Activated T-helper 17 cell treated with anti-CD3 and anti-CD28 coated beads, Interleukin-2, amount 50 U/mL, for 72 hours (primary cell): ENCODE data around the gene MEI1. TPM values are rescaled to one million over a fixed set of nuclear protein-coding genes. Genes with fewer than 3 reads are reported as not detected.
"Not testable (repeated sequence)": the region's sequence is repeated elsewhere in the genome, so short reads cannot be mapped to it uniquely, and the experiment has no call there.

Experiments used
- ATAC-seq: fragments of 150-1000 bp; cut with Tn5 transposase; replicated peaks from 2 replicates; pipeline ENCODE4 v1.10.0; 2021; ENCODE audit warnings: mild to moderate bottlenecking, moderate library complexity
- H3K27ac Mint-ChIP-seq: one replicate; pipeline ENCODE4 v1.8.0; 2022; ENCODE audit warnings: mixed read lengths
- H3K27me3 Mint-ChIP-seq: one replicate; pipeline ENCODE4 v1.8.0; 2022; ENCODE audit warnings: mixed read lengths
- H3K36me3 Mint-ChIP-seq: one replicate; pipeline ENCODE4 v1.8.0; 2022; ENCODE audit warnings: low read depth, mild to moderate bottlenecking, mixed read lengths
- H3K4me1 Mint-ChIP-seq: one replicate; pipeline ENCODE4 v1.8.0; 2022; ENCODE audit warnings: mixed read lengths
- H3K4me3 Mint-ChIP-seq: one replicate; pipeline ENCODE4 v1.8.0; 2022; ENCODE audit warnings: mild to moderate bottlenecking, mixed read lengths
- H3K9me3 Mint-ChIP-seq: one replicate; pipeline ENCODE4 v1.8.0; 2022; ENCODE audit warnings: mixed read lengths
- total RNA-seq, 2 donors: library from RNA; stranded (reverse); gene quantifications; one replicate each; pipeline ENCODE4 v1.2.3, GENCODE V29; 2022

The MEI1 gene
- total RNA-seq, 2 donors from 2014 or later = 39.8 to 40.1 TPM

DNA sequence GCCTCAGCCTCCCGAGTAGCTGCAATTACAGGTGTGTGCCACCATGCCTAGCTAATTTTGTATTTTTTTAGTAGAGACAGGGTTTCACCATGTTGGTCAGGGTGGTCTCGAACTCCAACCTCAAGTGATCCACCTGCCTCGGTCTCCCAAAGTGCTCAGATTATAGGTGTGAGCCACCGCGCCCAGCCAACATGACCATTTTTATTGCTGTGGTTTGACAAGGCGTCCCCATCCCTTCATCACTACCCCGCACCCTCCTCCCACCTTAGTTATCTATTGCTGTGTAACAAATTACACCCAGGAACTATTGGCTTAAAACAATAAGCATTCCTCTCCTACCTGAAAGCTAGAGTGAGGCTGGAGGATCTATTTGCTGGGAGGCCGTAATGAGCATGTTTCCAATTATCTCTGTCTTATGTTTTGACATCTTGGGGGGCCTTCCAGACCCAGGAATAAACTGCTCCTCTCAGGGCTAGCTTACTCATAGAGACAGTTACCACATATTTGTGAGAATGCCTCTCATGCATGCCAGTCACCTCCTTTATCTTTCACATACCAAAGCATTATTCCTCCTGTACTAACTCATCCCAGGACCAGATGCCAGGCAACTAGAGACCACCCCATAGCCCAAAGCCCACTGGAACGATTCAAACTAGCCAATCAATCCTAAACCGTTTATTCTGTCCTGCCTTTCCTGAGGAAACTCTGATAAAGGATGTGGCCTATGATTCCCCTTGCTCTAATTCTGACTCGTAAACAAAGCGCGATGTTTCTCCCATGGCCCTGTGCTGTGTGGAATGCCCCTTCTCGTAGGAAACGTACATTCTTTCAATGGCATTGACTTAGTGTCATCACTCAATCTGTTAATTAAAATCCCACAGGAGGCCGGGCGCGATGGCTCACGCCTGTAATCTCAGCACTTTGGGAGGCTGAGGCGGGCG lies 30.1 kb upstream of the MEI1 start:
- Mint-ChIP-seq H3K27ac (peak overlapping the region; percentile 63), H3K4me1 (peaks cover 4% of the 10 kb centered on the region), H3K27me3 (no peaks in the 10 kb centered on the region), H3K9me3 (no peaks in the 10 kb centered on the region), H3K4me3 (no peak overlapping the region), H3K36me3 (peaks cover 52% of the 10 kb centered on the region)
- no peak for ATAC-seq

- H3K27me3 Mint-ChIP-seq, ATAC-seq: not testable (repeated sequence)
- peaks cover 63% of the 10 kb centered on the region for H3K36me3 Mint-ChIP-seq
Observed at GRCh38 chr22:41672096-41672495, 27.2 kb upstream of the MEI1 start.

DNA sequence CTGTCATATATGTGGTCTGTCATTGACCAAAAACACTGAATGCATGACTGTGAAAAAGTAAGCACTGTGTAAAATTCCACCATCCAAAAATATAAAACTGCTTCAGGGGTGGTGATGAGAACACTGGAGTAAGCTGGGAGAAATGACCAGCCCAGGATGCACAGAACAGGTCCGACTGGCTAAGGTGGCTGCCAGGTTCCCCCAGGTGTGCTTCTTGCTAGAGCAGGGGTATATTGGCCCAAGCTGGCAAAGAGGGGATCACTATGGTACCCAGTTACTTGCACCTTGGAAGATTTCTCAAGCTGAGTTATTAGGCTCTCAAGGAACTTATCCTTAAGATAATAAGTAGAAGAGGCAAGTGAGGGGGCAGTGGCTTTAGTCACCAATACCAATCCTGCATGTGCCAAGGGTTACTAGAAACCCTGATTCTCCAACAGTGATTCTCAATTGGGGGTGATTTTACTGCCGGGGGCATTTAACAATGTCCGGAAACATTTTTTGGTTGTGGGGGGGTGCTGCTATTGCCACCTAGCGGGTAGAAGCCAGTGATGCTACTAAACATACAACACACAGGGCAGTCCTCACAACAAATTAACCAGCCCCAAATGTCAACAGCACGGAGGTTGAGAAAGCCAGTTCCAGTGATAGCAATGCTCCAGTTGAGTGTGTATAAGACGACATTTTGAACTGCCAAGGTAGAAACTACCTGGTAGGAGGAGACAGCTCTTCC lies 26.4 kb upstream of the MEI1 start:
- peaks cover 72% of the 10 kb centered on the region for H3K36me3 Mint-ChIP-seq
- no peaks in the 10 kb centered on the region for H3K27me3 Mint-ChIP-seq
- no peak for ATAC-seq

More at GRCh38 chr22:41672096-41672495, 27.2 kb upstream of the MEI1 start:
- H3K27ac Mint-ChIP-seq, H3K9me3 Mint-ChIP-seq, H3K4me3 Mint-ChIP-seq: not testable (repeated sequence)
- H3K4me1 Mint-ChIP-seq = peaks cover 12% of the 10 kb centered on the region

GRCh38 chr22:41674846-41675340 lies 24.4 kb upstream of the MEI1 start:
- no peaks in the 10 kb centered on the region for H3K9me3 Mint-ChIP-seq
- ATAC-seq = no peak
- H3K27ac Mint-ChIP-seq = peak overlapping the region; percentile 68
- no peaks in the 10 kb centered on the region for H3K27me3 Mint-ChIP-seq
- peaks cover 13% of the 10 kb centered on the region for H3K4me1 Mint-ChIP-seq
- peaks cover 91% of the 10 kb centered on the region for H3K36me3 Mint-ChIP-seq
- no peak overlapping the region for H3K4me3 Mint-ChIP-seq

More for the DNA sequence above, 26.4 kb upstream of the MEI1 start:
- Mint-ChIP-seq H3K4me3 (no peak overlapping the region), H3K27ac (no peak overlapping the region), H3K9me3 (no peaks in the 10 kb centered on the region), H3K4me1 (peaks cover 17% of the 10 kb centered on the region)

GRCh38 chr22:41676134-41676533 lies 23.2 kb upstream of the MEI1 start:
- Mint-ChIP-seq H3K4me3 (no peak overlapping the region), H3K27me3 (no peaks in the 10 kb centered on the region), H3K27ac (peak overlapping the region; percentile 33), H3K4me1 (peaks cover 13% of the 10 kb centered on the region), H3K36me3 (peaks cover 94% of the 10 kb centered on the region), H3K9me3 (no peaks in the 10 kb centered on the region)
- no peak for ATAC-seq

DNA sequence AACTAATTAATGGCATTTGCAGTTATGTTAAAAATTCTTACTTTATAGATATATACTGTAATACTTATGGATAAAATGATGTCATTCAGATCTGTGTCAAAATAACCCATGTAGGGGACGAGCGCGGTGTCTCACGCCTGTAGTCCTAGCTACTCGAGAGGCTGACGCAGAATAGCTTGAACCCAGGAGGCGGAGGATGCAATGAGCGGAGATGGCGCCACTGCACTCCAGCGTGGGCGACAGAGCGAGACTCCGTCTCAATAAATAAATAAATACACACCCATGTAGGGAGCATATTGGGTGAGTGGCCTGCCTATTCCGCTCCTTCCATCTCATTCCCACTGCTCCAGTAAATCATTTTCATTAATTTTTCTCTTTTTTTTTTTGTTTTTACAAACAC lies 17.7 kb upstream of the MEI1 start:
- Mint-ChIP-seq H3K36me3 (peaks cover 67% of the 10 kb centered on the region), H3K9me3 (no peaks in the 10 kb centered on the region), H3K27me3 (no peaks in the 10 kb centered on the region), H3K27ac (peak overlapping the region; percentile 99), H3K4me1 (peaks cover 11% of the 10 kb centered on the region), H3K4me3 (peak overlapping the region; percentile 95)
- peak; percentile 56 for ATAC-seq

DNA sequence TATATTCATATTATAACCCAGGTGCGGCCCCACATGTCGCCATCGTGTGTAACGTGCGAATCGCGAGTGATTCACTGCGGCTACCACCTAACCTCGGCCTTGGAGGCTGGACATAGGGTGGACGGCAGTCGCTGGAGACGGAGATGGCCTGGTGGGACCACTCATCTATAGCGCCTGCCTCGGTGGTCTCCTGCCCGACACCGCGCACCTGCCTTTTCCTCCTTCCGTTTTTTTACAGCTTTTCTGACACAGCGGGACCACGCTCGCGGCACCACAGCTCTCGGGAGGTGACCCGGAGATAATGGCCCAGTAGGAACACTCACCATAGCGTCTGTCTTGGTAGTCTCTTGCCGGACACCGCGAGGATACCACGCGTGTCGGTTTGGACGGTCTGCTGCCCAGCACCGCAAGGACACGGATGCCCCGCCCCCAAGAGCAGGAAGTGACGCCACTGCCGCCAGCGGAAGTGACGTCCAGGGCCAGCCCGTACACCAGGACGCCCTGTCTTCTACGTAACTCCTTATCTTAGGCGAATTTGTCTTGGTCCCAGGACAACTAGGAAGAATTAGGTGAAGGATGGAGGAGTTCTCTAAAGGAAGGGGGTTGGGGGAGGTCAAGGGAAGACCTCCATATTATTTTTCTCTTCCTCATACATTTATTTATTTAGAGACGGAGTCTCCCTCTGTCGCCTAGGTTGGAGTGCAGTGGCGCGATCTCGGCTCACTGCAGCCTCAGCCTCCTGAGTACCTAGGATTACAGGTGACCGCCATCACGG lies 17.1 kb upstream of the MEI1 start:
- peaks cover 8% of the 10 kb centered on the region for H3K4me1 Mint-ChIP-seq
- peak overlapping the region; percentile 99 for H3K27ac Mint-ChIP-seq
- H3K36me3 Mint-ChIP-seq = peaks cover 63% of the 10 kb centered on the region
- ATAC-seq = peak; percentile 97
- no peaks in the 10 kb centered on the region for H3K9me3 Mint-ChIP-seq
- peak overlapping the region; percentile 95 for H3K4me3 Mint-ChIP-seq
- H3K27me3 Mint-ChIP-seq = no peaks in the 10 kb centered on the region

DNA sequence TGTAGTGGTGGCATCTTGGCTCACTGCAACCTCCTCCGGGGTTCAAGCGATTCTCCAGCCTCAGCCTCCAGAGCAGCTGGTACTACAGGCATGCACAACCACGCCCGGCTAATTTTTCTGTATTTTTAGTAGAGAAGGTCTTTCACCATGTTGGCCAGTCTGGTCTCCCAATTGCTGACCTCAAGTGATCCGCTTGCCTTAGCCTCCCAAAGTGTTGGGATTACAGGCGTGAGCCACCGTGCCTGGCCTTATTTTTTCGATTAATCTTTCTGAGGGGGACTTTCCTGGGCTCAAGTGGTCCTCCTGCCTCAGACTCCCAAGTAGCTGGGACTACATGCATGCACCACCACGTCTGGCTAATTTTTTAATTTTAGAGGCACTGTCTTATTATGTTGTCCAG lies 16.3 kb upstream of the MEI1 start:
- no peak for ATAC-seq
- peaks cover 63% of the 10 kb centered on the region for H3K36me3 Mint-ChIP-seq
- H3K27me3 Mint-ChIP-seq = no peaks in the 10 kb centered on the region
- peak overlapping the region; percentile 95 for H3K4me3 Mint-ChIP-seq
- H3K9me3 Mint-ChIP-seq = no peaks in the 10 kb centered on the region
- H3K4me1 Mint-ChIP-seq = peaks cover 3% of the 10 kb centered on the region
- H3K27ac Mint-ChIP-seq = peak overlapping the region; percentile 99

- Mint-ChIP-seq H3K4me1 (peaks cover 4% of the 10 kb centered on the region), H3K4me3 (peak overlapping the region; percentile 95)
- no peak for ATAC-seq
Observed at GRCh38 chr22:41683616-41684015, 15.7 kb upstream of the MEI1 start.

DNA sequence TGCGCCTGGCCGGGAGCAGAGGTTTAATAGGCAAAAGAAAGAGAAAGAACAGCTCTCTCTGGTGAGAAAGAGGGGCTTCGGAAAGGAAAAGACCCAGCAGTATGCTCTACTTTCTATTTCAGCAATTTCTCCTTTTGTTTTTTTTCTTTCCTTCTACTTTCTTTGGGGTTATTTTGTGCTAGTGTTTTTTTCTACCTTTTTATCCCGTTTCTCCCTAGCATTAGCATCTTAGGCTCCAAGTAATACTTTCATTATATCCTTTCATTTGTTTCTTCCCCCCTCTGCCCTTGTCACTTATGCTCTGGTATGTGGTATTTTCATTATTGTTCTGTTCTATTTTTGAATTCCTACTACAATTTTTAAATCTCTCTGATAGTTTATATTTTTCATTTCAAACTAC lies 15.1 kb upstream of the MEI1 start:
- H3K27me3 Mint-ChIP-seq = no peaks in the 10 kb centered on the region
- no peaks in the 10 kb centered on the region for H3K9me3 Mint-ChIP-seq
- no peak overlapping the region for H3K27ac Mint-ChIP-seq
- H3K4me3 Mint-ChIP-seq = no peak overlapping the region
- peaks cover 62% of the 10 kb centered on the region for H3K36me3 Mint-ChIP-seq
- peaks cover 7% of the 10 kb centered on the region for H3K4me1 Mint-ChIP-seq
- ATAC-seq = no peak

More at GRCh38 chr22:41683616-41684015, 15.7 kb upstream of the MEI1 start:
- Mint-ChIP-seq H3K9me3 (no peaks in the 10 kb centered on the region), H3K27me3 (no peaks in the 10 kb centered on the region), H3K27ac (no peak overlapping the region), H3K36me3 (peaks cover 63% of the 10 kb centered on the region)

GRCh38 chr22:41686890-41687289 lies 12.4 kb upstream of the MEI1 start:
- peak overlapping the region; percentile 98 for H3K27ac Mint-ChIP-seq
- peaks cover 15% of the 10 kb centered on the region for H3K4me1 Mint-ChIP-seq
- H3K4me3 Mint-ChIP-seq = peak overlapping the region; percentile 91
- ATAC-seq, H3K9me3 Mint-ChIP-seq, H3K27me3 Mint-ChIP-seq: not testable (repeated sequence)
- H3K36me3 Mint-ChIP-seq = peaks cover 41% of the 10 kb centered on the region

GRCh38 chr22:41687901-41688364 lies 11.4 kb upstream of the MEI1 start:
- peaks cover 11% of the 10 kb centered on the region for H3K4me1 Mint-ChIP-seq
- H3K9me3 Mint-ChIP-seq = no peaks in the 10 kb centered on the region
- H3K27ac Mint-ChIP-seq = peak overlapping the region; percentile 98
- H3K4me3 Mint-ChIP-seq = peak overlapping the region; percentile 91
- no peaks in the 10 kb centered on the region for H3K27me3 Mint-ChIP-seq
- H3K36me3 Mint-ChIP-seq = peaks cover 33% of the 10 kb centered on the region
- peak; percentile 23 for ATAC-seq

- ATAC-seq = peak; percentile 99
- Mint-ChIP-seq H3K9me3 (no peaks in the 10 kb centered on the region), H3K4me1 (peaks cover 11% of the 10 kb centered on the region), H3K27me3 (no peaks in the 10 kb centered on the region), H3K27ac (peak within 1 kb of the TSS; percentile 98), H3K4me3 (peak within 1 kb of the TSS; percentile 91), H3K36me3 (peaks cover 33% of the 10 kb centered on the region)
Observed at GRCh38 chr22:41688365-41689211, 10.7 kb upstream of the MEI1 start, which contains the start of gene SNU13. SNU13 (minus strand) TSS chr22:41688867; CDS start chr22:41688796, 71 bp downstream.
